LNCAP (cell line): ENCODE data around the gene ENTPD2.

Source experiments
- TF ChIP-seq, protein P1 (sequence below): fragments of 450-650 bp; IDR thresholded peaks from 2 replicates; pipeline ENCODE4 v1.5.1; 2017; ENCODE audit warnings: mild to moderate bottlenecking

ENTPD2 gene

GRCh38 chr9:137077010-137077747 is 23.3 kb upstream of the ENTPD2 start, which contains the start of gene UAP1L1:
Gene UAP1L1 (plus strand): TSS chr9:137077517. CDS start chr9:137077533, 16 bp downstream.
- TF ChIP-seq, protein P1, sequence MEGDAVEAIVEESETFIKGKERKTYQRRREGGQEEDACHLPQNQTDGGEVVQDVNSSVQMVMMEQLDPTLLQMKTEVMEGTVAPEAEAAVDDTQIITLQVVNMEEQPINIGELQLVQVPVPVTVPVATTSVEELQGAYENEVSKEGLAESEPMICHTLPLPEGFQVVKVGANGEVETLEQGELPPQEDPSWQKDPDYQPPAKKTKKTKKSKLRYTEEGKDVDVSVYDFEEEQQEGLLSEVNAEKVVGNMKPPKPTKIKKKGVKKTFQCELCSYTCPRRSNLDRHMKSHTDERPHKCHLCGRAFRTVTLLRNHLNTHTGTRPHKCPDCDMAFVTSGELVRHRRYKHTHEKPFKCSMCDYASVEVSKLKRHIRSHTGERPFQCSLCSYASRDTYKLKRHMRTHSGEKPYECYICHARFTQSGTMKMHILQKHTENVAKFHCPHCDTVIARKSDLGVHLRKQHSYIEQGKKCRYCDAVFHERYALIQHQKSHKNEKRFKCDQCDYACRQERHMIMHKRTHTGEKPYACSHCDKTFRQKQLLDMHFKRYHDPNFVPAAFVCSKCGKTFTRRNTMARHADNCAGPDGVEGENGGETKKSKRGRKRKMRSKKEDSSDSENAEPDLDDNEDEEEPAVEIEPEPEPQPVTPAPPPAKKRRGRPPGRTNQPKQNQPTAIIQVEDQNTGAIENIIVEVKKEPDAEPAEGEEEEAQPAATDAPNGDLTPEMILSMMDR: no peak

DNA sequence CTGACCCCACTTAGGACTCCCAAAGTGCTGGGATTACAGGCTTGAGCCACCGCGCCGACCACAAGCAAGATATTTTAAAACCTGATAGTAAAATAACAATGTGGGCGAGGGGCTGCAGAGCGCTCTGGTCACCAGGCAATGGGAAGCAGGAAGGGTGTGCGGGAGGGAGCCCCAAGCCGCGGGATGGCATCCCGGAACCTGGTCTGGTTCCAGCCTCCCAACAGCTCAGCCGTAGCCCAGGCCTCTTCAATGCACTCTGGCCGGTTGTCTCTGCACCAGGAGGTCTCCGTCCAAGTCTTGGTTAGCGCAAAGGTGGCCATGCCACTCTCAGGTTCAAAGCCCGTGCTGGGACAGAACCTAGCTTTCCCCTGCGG is 22.8 kb upstream of the ENTPD2 start:
- TF ChIP-seq, protein P1: no peak

DNA sequence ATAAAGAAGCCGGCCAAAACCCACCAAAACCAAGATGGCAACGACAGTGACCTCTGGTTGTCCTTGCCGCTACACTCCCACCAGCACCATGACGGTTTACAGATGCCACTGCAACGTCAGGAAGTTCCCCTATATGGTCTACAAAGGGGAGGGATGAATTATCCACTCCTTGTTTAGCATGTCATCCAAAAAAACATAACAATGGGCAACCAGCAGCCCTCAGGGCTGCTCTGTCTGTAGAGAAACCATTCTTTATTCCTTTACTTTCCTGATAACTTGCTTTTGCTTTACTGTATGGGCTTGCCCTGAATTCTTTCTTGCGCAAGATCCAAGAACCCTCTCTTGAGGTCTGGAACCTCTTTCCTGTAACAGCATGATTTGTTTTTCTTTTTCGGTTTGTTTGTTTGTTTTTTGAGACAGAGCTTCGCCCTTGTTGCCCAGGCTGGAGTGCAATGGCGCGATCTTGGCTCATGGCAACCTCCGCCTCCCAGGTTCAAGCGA is 21.5 kb upstream of the ENTPD2 start:
- TF ChIP-seq, protein P1: no peak

- TF ChIP-seq, protein P1: no peak
These were observed 20.9 kb upstream of the ENTPD2 start for GRCh38 chr9:137074657-137075274.

DNA sequence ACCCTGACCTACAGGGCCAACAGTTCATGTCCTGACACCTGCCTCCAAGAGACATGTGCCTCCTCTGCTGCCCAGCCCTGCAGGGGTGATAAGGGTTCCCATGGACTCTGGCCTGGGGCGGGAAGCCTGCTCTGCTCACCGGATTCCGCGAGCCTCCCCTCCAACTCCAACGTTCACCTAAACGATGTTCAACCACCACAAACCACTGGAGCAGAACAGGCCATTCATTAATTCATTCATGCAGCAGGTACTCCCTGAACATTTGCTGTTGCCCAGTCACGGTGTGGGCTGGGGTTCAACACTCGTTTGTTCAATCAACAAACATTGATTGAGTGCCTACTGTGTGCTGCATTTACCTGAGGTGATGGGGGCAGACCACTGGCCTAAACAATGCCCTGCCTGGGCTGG is 20.1 kb upstream of the ENTPD2 start:
- TF ChIP-seq, protein P1: no peak

- TF ChIP-seq, protein P1: no peak
These were observed 17.4 kb upstream of the ENTPD2 start for GRCh38 chr9:137071282-137071681.

DNA sequence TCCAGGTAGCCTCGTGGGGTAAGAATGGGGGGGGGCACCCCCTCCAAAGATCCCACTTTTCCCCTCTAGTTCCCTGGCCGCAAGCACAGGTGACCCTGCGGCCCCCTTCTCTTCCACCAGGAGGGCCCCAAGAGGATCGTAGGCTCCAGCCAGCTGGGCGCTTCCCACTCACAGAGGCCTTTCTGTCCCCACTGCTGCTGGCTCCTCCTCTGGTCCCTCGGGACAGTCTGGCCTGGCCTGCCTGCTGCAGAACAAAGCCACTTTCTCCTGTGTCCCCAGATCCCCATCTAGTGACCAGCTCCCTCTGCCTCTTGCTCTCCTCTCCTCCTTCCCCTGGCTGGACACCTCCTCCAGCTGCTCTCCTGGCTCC is 17.0 kb upstream of the ENTPD2 start:
- TF ChIP-seq, protein P1: no peak
